ENCODE data around the gene ULK2.

Gene ULK2

GRCh38 chr17:19726631-19727376 is 140.9 kb downstream of the ULK2 start:
- DNase-seq (ENCODE audit: low spot score), result no peak

GRCh38 chr17:19725486-19725885 is 142.2 kb downstream of the ULK2 start:
- no peak for DNase-seq (ENCODE audit: low spot score)

GRCh38 chr17:19724501-19725420 is 143.0 kb downstream of the ULK2 start:
- no peak for DNase-seq (ENCODE audit: low spot score)

- DNase-seq (ENCODE audit: low spot score), result no peak
These were observed 143.8 kb downstream of the ULK2 start for GRCh38 chr17:19723964-19724363.
